ENCODE data around the gene NTM.

- TF ChIP-seq CTCF (IDR thresholded peaks at IDR 0.05; ENCODE audit: low read length) (no peak), EZH2 (IDR thresholded peaks at IDR 0.05; ENCODE audit: borderline replicate concordance, low read length) (no peak)
Measured at GRCh38 chr11:131684111-131685060, 314.0 kb downstream of the NTM start.

All from OCI-LY1 (cell line).